Measurements from ENCODE around the gene PAIP1.
"Not testable (repeated sequence)": the region's sequence is repeated elsewhere in the genome, so short reads cannot be mapped to it uniquely, and the experiment has no call there.

PAIP1 gene

DNA sequence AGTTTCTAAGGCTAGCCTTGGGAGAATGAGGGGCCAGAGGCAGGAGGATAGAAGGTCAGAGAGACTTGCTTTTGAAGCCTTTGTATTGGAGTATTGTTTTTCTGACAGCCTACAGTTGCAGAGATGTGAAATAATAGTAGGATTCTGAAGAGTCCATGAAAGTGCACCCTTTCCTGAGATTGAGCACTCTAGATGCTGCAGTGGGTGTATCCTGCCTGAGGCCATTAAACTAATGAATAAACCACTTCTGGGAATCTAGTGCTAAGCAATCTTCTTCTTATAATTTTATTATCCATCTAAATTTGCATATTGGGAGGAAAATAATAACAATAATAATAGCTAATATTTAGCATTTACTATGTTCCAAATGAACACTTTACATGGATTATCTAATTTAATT is 26.8 kb upstream of the PAIP1 start:
- TF ChIP-seq ZNF274 (IDR thresholded peaks at IDR 0.05; ENCODE audit: low read depth, low read length) = no peak

DNA sequence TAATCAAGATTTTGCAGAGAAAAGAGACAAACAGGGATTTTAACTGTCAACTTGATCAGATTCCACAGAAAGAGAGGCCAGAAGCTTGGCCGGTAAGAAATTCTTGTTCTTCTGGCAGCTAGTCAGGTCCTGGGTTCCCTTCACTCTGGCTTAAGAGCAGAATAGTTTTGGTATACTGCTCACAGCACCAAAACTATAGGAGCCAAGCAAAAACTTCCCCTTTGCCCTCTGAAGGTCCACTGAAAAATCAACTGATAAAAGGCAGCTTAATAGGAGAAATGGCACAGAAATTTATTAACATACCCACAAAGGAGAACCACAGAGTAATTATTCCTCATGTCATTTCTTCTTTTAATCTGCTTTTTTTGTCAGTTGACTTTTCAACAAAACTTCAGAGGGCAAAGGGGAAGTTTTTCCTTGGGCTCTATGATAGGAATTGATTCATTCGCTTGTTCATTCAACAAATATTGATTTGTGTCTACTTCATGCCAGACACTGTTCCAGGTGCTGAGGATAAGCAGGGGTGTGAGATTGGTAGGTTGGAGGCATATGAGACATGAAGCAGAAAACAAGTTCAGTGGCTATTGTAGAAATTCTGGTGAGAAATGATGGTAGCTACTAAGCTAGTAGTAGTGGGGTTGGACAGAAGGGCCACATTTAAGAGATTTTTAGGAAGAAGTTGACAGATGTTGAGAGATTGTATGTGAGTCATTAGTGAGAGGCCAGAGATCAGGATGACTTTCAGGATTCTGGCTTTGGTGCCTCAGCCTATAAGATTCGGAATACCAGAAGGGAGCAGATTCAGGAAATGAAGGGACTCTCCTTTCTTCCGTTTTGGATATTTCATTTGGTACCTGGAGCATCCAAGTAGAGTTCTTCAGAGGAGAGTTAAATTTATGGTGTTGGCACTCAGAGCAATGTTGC is 25.5 kb upstream of the PAIP1 start:
- no peak for TF ChIP-seq ZNF274 (IDR thresholded peaks at IDR 0.05; ENCODE audit: low read depth, low read length)

More for the DNA sequence above, 26.8 kb upstream of the PAIP1 start:
- H3K4me3 ChIP-seq (ENCODE audit: low read length) = no peak overlapping the region

DNA sequence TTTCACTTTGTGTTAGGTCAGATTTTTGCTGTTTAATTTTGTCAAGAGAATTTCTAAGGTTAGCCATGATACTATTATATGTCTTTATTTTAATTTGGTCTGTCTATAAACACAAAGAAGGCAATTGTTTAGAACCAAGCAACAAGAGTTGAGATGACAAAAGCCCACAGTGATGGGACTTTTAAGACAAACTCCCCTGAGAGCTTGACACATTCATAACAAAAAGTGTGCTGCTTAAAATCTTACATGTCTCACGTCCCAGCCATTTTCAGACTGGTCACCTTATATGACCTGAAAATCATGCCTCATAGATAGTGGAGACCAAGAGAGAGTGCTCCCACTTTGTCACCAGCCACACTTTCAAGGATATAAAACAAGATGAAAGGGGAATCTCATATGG is 24.5 kb upstream of the PAIP1 start:
- H3K4me3 ChIP-seq (ENCODE audit: low read length) = no peak overlapping the region
- no peak for TF ChIP-seq ZNF274 (IDR thresholded peaks at IDR 0.05; ENCODE audit: low read depth, low read length)

More for the DNA sequence above, 25.5 kb upstream of the PAIP1 start:
- H3K4me3 ChIP-seq (ENCODE audit: low read length) = no peak overlapping the region

DNA sequence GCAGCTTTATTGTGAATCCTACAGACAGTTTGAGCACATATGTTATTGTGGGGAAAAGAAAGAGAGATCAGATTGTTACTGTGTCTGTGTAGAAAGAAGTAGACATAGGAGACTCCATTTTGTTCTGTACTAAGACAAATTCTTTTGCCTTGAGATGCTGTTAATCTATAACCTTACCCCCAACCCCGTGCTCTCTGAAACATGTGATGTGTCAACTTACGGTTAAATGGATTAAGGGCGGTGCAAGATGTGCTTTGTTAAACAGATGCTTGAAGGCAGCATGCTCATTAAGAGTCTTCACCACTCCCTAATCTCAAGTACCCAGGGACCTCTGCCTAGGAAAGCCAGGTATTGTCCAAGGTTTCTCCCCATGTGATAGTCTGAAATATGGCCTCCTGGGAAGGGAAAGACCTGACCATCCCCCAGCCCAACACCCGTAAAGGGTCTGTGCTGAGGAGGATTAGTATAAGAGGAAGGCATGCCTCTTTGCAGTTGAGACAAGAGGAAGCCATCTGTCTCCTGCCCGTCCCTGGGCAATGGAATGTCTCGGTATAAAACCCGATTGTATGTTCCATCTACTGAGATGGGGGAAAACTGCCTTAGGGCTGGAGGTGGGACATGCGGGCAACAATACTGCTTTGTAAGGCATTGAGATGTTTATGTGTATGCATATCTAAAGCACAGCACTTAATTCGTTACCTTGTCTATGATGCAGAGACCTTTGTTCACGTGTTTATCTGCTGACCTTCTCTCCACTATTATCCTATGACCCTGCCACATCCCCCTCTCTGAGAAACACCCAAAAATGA is 23.7 kb upstream of the PAIP1 start:
- not testable (repeated sequence) for H3K4me3 ChIP-seq (ENCODE audit: low read length)

DNA sequence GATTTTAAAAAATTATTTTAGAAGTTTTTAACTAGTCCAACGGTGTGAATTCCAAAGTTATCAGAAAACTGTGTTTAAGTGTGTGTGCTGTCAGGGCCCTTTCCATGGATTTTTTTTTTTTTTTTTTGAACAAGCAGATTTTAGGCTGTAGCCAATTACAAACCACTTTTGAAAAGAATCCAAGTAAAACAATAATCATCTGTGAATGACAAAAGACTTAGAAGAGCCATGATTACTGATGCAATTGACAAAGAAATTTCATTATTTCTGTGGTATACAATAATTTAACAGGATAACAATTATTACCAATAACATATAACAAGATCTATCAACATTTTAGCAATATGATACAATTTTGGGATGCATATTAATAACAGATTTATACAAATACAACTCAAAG is 16.2 kb upstream of the PAIP1 start:
- no peak for TF ChIP-seq ZNF274 (IDR thresholded peaks at IDR 0.05; ENCODE audit: low read depth, low read length)
- no peak overlapping the region for H3K4me3 ChIP-seq (ENCODE audit: low read length)

DNA sequence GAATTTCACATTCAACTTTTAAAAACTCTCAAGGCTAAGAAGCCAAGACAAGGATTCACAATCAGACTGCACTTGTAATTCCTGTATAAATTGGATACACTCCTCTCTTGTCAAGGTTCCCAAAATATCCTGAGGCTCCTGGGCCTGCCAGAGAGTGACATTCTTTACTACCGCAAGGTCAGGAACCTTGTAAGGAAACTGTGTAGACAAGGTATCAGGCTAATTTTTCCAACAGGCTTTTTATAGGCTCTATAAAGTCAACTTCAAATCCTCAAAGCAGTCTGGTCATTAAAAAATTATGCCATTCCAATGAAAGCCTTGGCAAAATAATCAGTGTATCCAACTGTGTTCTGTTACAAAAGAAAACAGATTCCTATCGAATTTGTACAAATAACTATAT is 15.5 kb upstream of the PAIP1 start:
- TF ChIP-seq ZNF274 (IDR thresholded peaks at IDR 0.05; ENCODE audit: low read depth, low read length) = no peak
- no peak overlapping the region for H3K4me3 ChIP-seq (ENCODE audit: low read length)

DNA sequence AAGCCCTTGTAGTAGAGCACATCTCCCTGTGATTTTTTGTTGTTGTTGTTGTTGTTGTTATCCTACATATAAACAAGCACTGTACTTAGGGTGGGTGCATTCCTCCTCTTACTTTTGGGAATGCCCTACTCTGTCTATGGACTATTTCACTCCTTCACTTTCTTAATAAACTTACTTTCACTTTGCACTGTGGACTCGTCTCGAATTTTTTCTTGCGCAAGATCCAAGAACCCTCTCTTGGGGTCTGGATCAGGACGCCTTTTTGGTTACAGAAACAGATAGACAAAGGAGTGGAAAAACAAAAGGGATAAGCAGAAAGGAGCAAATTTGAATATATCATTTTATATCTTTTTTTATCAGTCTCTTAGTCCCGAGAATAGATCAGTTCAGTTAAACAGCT is 14.4 kb upstream of the PAIP1 start:
- no peak overlapping the region for H3K4me3 ChIP-seq (ENCODE audit: low read length)
- TF ChIP-seq ZNF274 (IDR thresholded peaks at IDR 0.05; ENCODE audit: low read depth, low read length) = no peak

DNA sequence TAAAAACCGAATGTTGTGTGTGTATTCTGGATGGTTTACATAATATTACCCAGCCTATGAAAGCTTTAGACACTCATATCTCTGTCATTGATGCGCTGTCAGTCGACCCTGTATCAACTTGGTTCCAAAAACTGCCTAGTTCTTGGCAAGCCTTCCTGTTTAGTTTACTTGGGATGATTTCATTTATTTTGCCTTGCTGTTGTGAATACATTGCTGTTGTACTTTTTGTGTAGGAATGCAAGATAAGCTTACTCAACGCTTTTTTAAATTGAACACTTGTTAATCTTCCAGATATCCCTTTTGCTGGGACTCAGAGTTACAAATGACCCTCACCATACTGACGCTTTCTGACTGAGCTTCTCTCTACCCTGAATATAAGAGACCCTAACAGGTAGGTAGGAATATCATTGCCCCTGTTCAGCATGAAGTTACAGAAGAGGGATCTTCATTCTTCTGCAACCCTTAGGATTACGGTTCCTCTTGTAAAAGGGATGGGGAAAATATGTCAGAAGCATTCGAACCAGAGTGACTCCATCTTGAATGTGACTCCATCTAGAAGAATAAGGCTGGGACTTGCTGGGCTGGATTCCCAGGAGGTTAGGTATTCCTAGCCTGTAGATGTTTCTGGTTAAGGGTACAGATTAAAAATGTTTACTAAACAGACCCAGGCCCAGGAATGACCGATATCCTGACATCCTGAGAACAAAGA is 13.7 kb upstream of the PAIP1 start:
- no peak for TF ChIP-seq ZNF274 (IDR thresholded peaks at IDR 0.05; ENCODE audit: low read depth, low read length)
- no peak overlapping the region for H3K4me3 ChIP-seq (ENCODE audit: low read length)

DNA sequence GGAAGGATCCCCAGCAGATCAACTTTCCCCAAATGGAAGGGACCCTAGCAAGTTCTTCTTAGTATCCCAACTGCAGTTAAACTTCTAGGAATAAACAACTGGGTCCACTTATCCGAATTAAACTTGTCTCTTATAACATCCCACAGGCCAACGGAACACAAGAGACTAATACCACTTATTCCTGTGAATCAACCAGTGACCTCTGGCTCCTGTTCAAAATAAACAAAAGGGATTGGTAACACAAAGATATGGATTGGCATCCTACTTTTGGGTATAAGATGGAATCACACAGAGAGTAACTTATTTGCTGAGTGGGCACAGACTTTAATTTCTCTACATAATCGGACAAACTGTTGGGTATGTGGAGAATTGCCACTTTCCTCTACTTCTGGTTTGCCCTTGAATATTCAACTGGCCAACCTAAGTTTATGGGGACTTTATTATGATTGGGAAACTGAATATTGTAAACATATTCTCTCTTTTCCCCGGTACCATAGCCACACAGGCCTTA is 12.4 kb upstream of the PAIP1 start:
- H3K4me3 ChIP-seq (ENCODE audit: low read length) = no peak overlapping the region

DNA sequence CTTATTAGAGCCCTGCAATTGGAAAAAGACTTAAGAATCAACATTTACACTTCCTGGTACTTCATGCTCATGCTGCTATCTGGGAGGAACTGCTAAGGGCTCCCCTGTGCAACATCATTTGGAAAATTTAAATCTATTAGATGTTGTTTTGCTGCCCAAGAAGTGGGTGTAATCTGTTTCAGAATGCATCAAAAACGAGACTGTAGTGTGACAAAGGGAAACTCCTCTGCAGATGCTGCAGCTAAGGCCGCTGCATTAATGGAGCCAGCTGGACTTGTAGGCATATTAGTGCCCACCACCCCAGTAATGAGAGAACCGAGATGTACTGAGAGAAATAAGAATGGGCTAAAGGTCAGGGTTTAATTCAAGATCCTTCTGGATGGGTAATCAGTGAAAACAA is 11.1 kb upstream of the PAIP1 start:
- TF ChIP-seq ZNF274 (IDR thresholded peaks at IDR 0.05; ENCODE audit: low read depth, low read length) = no peak

More for the DNA sequence above, 12.4 kb upstream of the PAIP1 start:
- no peak for TF ChIP-seq ZNF274 (IDR thresholded peaks at IDR 0.05; ENCODE audit: low read depth, low read length)

DNA sequence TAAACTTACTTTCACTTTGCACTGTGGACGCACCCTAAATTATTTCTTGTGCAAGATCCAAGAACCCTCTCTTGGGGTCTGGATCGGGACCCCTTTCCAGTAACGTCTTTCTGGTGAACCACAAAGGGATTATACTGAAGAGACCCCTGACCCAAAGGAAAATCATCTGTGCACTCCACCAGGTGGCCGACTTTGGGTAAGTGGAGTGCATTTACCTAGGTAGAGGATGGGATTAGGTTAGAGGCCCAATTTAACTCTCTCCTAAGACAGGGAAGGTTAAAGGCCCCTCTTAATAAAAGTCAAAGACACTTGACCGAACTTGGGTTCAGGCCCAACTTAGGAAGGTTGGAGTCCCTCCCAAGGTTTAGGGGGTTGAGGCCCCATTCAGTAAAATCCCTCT is 8.2 kb upstream of the PAIP1 start:
- no peak for TF ChIP-seq ZNF274 (IDR thresholded peaks at IDR 0.05; ENCODE audit: low read depth, low read length)

More for the DNA sequence above, 11.1 kb upstream of the PAIP1 start:
- H3K4me3 ChIP-seq (ENCODE audit: low read length) = no peak overlapping the region

DNA sequence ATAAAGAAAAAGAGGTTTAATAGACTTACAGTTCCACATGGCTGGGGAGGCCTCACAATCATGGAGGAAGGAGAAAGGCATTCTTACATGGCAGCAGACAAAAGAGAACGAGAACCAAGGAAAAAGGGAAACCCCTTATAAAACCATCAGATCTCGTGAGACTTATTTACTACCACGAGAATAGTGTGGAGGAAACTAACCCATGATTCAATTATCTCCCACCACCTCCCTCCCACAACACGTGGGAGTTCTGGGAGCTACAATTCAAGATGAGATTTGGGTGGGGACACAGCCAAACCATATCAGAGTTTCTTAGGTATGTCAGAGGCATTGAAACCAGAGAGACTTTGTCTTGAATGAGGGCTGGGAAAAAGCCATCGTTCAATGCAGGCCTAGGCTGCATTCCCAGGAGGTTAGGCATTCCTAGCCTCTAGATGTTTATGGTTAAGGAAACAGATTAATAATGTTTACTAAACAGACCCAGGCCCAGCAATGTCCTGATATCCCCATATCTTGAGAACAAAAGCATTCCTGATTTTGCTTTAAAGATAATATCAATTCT is 7.5 kb upstream of the PAIP1 start:
- no peak overlapping the region for H3K4me3 ChIP-seq (ENCODE audit: low read length)
- no peak for TF ChIP-seq ZNF274 (IDR thresholded peaks at IDR 0.05; ENCODE audit: low read depth, low read length)

More for the DNA sequence above, 8.2 kb upstream of the PAIP1 start:
- H3K4me3 ChIP-seq (ENCODE audit: low read length) = no peak overlapping the region

DNA sequence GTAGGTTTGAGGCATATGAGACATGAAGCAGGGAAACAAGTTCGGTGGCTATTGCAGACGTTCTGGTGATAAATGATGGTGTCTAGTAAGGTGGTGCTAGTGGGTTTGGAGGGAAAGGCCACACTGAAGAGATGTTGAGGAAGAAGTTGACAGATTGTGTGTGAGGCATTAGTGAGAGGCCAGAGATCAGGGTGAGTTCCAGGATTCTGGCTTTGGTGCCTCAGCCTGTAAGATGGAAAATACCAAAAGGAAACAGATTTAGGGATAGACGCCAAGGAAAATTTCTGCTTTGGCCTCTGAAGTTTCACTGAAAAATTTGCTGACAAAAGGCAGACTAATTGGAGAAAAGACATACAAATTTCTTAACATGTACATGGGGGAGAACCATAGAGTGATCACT is 6.4 kb upstream of the PAIP1 start:
- no peak overlapping the region for H3K4me3 ChIP-seq (ENCODE audit: low read length)
- TF ChIP-seq ZNF274 (IDR thresholded peaks at IDR 0.05; ENCODE audit: low read depth, low read length) = no peak

DNA sequence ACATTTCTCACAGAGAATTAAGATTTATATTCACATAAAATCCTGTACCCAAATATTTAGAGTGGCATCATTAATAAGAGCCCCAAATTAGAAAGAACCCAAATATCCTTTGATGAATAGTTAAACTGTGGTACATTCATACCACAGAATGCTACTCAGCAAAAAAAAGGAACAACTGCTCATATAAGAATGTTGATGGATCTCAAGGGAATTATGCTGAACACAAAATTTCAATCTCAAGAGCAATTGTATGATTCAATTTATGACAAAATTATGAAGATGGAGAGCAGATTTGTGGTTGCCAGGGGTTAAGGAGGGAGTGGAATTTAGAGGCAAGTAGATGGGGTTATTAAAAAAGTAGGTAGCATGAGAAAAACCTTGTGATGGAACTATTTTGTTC is 4.5 kb upstream of the PAIP1 start:
- H3K4me3 ChIP-seq (ENCODE audit: low read length) = no peak overlapping the region
- TF ChIP-seq ZNF274 (IDR thresholded peaks at IDR 0.05; ENCODE audit: low read depth, low read length) = no peak

Data from GM08714 (cell line).